ENCODE results near the gene GMIP. TPM values are rescaled to one million over a fixed set of nuclear protein-coding genes. Genes with fewer than 3 reads are reported as not detected.

GMIP gene
- polyA plus RNA-seq, 3 donors: 41.4 to 91.4 (median 75.1) TPM

- peaks cover 4% of the 10 kb centered on the region for H3K4me1 Mint-ChIP-seq
- H3K9ac ChIP-seq (ENCODE audit: insufficient read depth, low read length, poor library complexity, severe bottlenecking): no peak overlapping the region
- no peak overlapping the region for H3K4me2 ChIP-seq (replicated peaks; ENCODE audit: extremely low read depth, low read length, poor library complexity, severe bottlenecking)
- H4K20me1 ChIP-seq (ENCODE audit: insufficient read depth, low read length): peaks cover 96% of the 10 kb centered on the region
- H3K27me3 ChIP-seq (ENCODE audit: control insufficient read depth in 2 of 2, insufficient read depth in 2 of 2, low read length in 2 of 2): no peaks in the 10 kb centered on the region
- H2AFZ ChIP-seq (ENCODE audit: insufficient read depth, low read depth, low read length, poor library complexity, severe bottlenecking): no peak overlapping the region
- no peak for DNase-seq
- H3K27ac ChIP-seq (ENCODE audit: low read depth in 1 of 2, low read length in 2 of 2): no peak overlapping the region
- H3K4me3 Mint-ChIP-seq: no peak overlapping the region
- peaks cover 7 to 14% of the 10 kb centered on the region in 2 donors for H3K4me1 ChIP-seq (ENCODE audit: control insufficient read depth in 1 of 2, insufficient read depth in 2 of 2, low read length in 2 of 2)
- H3K36me3 ChIP-seq (replicated peaks in 1 of 2; ENCODE audit: control insufficient read depth in 1 of 2, insufficient read depth in 2 of 2, low read length in 2 of 2): peaks cover 85 to 96% of the 10 kb centered on the region in 2 donors
- intact Hi-C loops (cut with micrococcal nuclease): no loop called here
- TF ChIP-seq, protein P1, sequence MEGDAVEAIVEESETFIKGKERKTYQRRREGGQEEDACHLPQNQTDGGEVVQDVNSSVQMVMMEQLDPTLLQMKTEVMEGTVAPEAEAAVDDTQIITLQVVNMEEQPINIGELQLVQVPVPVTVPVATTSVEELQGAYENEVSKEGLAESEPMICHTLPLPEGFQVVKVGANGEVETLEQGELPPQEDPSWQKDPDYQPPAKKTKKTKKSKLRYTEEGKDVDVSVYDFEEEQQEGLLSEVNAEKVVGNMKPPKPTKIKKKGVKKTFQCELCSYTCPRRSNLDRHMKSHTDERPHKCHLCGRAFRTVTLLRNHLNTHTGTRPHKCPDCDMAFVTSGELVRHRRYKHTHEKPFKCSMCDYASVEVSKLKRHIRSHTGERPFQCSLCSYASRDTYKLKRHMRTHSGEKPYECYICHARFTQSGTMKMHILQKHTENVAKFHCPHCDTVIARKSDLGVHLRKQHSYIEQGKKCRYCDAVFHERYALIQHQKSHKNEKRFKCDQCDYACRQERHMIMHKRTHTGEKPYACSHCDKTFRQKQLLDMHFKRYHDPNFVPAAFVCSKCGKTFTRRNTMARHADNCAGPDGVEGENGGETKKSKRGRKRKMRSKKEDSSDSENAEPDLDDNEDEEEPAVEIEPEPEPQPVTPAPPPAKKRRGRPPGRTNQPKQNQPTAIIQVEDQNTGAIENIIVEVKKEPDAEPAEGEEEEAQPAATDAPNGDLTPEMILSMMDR (IDR thresholded peaks at IDR 0.05): no peak
- peak overlapping the region in 5 of 7 donors; percentile 22 to 70 (median 25) for H3K27ac Mint-ChIP-seq
- H3K79me2 ChIP-seq (ENCODE audit: insufficient read depth, low read length): peaks cover 33% of the 10 kb centered on the region
- H3K9me3 ChIP-seq (replicated peaks in 1 of 2; ENCODE audit: control insufficient read depth in 1 of 2, insufficient read depth in 1 of 2, low read length in 2 of 2): no peaks in the 10 kb centered on the region
- WGBS (ENCODE audit: insufficient coverage): 98% methylated on average over 21 of the region's 22 CpGs
- no peak overlapping the region for H3K4me3 ChIP-seq (replicated peaks in 1 of 3; ENCODE audit: low read depth in 2 of 3, low read length in 3 of 3)
- peaks cover 2 to 5% (median 3%) of the 10 kb centered on the region in 3 donors for H3K27me3 Mint-ChIP-seq (ENCODE audit: low read depth in 3 of 3)
- H3K36me3 Mint-ChIP-seq: peaks cover 70 to 92% of the 10 kb centered on the region in 2 donors
- peaks cover 0 to 1% (median 0%) of the 10 kb centered on the region in 7 donors for H3K9me3 Mint-ChIP-seq
These were observed 9.5 kb downstream of the GMIP start for GRCh38 chr19:19633711-19634515.

DNA sequence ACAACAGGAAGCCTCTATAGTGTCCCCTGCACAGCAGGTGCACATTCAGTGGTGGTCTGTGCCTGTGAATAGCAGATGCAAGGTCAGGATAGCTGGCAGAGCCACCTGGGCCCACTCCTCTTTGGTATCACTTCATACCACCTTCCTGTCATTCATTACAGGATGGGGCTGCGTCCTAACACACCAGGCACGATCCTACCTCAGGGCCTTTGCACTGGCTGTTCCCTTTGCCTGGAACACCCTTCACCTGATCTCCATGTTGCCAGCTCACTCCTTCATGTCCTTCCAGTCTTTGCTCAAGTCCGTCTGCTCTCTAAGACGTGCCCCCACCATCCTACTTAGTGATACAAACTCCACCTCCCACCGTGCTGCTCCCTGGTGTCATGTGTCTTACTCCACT is 10.8 kb downstream of the GMIP start:
- H3K4me2 ChIP-seq (replicated peaks; ENCODE audit: extremely low read depth, low read length, poor library complexity, severe bottlenecking): no peak overlapping the region
- peaks cover 24% of the 10 kb centered on the region for H3K79me2 ChIP-seq (ENCODE audit: insufficient read depth, low read length)
- peak overlapping the region in 3 of 7 donors; percentile 18 to 84 (median 75) for H3K27ac Mint-ChIP-seq
- H3K27me3 ChIP-seq (ENCODE audit: control insufficient read depth in 2 of 2, insufficient read depth in 2 of 2, low read length in 2 of 2): no peaks in the 10 kb centered on the region
- peaks cover 8% of the 10 kb centered on the region for H3K4me1 Mint-ChIP-seq
- no peak overlapping the region for H3K4me3 ChIP-seq (replicated peaks in 1 of 3; ENCODE audit: low read depth in 2 of 3, low read length in 3 of 3)
- peaks cover 3 to 10% (median 10%) of the 10 kb centered on the region in 3 donors for H3K27me3 Mint-ChIP-seq (ENCODE audit: low read depth in 3 of 3)
- peaks cover 65 to 84% of the 10 kb centered on the region in 2 donors for H3K36me3 Mint-ChIP-seq
- 96% methylated on average over 2 of the region's 5 CpGs for WGBS (ENCODE audit: insufficient coverage)
- H3K36me3 ChIP-seq (replicated peaks in 1 of 2; ENCODE audit: control insufficient read depth in 1 of 2, insufficient read depth in 2 of 2, low read length in 2 of 2): peaks cover 75 to 83% of the 10 kb centered on the region in 2 donors
- H3K9ac ChIP-seq (ENCODE audit: insufficient read depth, low read length, poor library complexity, severe bottlenecking): no peak overlapping the region
- no peak overlapping the region for H2AFZ ChIP-seq (ENCODE audit: insufficient read depth, low read depth, low read length, poor library complexity, severe bottlenecking)
- intact Hi-C loops (cut with micrococcal nuclease): no loop called here
- TF ChIP-seq, protein P1 (IDR thresholded peaks at IDR 0.05): no peak
- peaks cover 91% of the 10 kb centered on the region for H4K20me1 ChIP-seq (ENCODE audit: insufficient read depth, low read length)
- peak overlapping the region in 1 of 2 donors; percentile 7 for H3K4me3 Mint-ChIP-seq
- H3K4me1 ChIP-seq (ENCODE audit: control insufficient read depth in 1 of 2, insufficient read depth in 2 of 2, low read length in 2 of 2): peaks cover 14 to 26% of the 10 kb centered on the region in 2 donors
- H3K27ac ChIP-seq (ENCODE audit: low read depth in 1 of 2, low read length in 2 of 2): no peak overlapping the region
- DNase-seq: no peak
- peaks cover 0 to 3% (median 0%) of the 10 kb centered on the region in 7 donors for H3K9me3 Mint-ChIP-seq
- no peaks in the 10 kb centered on the region for H3K9me3 ChIP-seq (replicated peaks in 1 of 2; ENCODE audit: control insufficient read depth in 1 of 2, insufficient read depth in 1 of 2, low read length in 2 of 2)
